GM23338 (cell line): ENCODE measurements around the gene MLEC. TPM values are rescaled to one million over a fixed set of nuclear protein-coding genes. Genes with fewer than 3 reads are reported as not detected.

ENCODE experiments used
- ATAC-seq: fragments of 200-7000 bp; cut with Tn5 transposase; 3 replicates; pipeline ENCODE4 v1.9.1; 2020
- DNase-seq: peaks from one replicate; pipeline ENCODE4 v3.0.0-alpha.2; 2015; ENCODE audit warnings: low spot score
- H2AFZ ChIP-seq: fragments of 200-600 bp; sonication (generic); 2 replicates; pipeline ENCODE4 v1.8.0; 2016; ENCODE audit warnings: antibody characterized with exemption, mild to moderate bottlenecking, moderate library complexity
- H3F3A ChIP-seq: fragments of 200-600 bp; sonication (generic); replicated peaks from 2 replicates; pipeline ENCODE4 v1.8.0; 2017; ENCODE audit warnings: antibody characterized with exemption, mixed run types, low read depth
- H3K27ac ChIP-seq: fragments of 200-600 bp; sonication (generic); 2 replicates; pipeline ENCODE4 v1.6.1; 2016; ENCODE audit warnings: low read depth
- H3K27me3 ChIP-seq: fragments of 200-600 bp; sonication (generic); 2 replicates; pipeline ENCODE4 v1.8.0; 2016; ENCODE audit warnings: mild to moderate bottlenecking, mixed run types, moderate library complexity; ENCODE audit not compliant: insufficient read depth
- H3K36me3 ChIP-seq: fragments of 200-600 bp; sonication (generic); 2 replicates; pipeline ENCODE4 v1.8.0; 2016; ENCODE audit warnings: mild to moderate bottlenecking; ENCODE audit not compliant: insufficient read depth
- H3K4me1 ChIP-seq: fragments of 200-600 bp; sonication (generic); 2 replicates; pipeline ENCODE4 v1.8.0; 2016; ENCODE audit warnings: mild to moderate bottlenecking, moderate library complexity; ENCODE audit not compliant: insufficient read depth
- H3K4me2 ChIP-seq: fragments of 200-600 bp; sonication (generic); 2 replicates; pipeline ENCODE4 v1.7.1; 2017; ENCODE audit warnings: mixed run types
- H3K4me3 ChIP-seq: fragments of 200-600 bp; sonication (generic); 2 replicates; pipeline ENCODE4 v1.6.1; 2016; ENCODE audit warnings: mixed run types
- H3K79me2 ChIP-seq: fragments of 200-600 bp; sonication (generic); replicated peaks from 2 replicates; pipeline ENCODE4 v1.8.0; 2017; ENCODE audit warnings: mild to moderate bottlenecking; ENCODE audit not compliant: insufficient read depth
- H3K9me2 ChIP-seq: fragments of 200-600 bp; sonication (generic); 2 replicates; pipeline ENCODE4 v1.8.0; 2017; ENCODE audit not compliant: insufficient read depth
- H4K20me1 ChIP-seq: fragments of 200-600 bp; sonication (generic); replicated peaks from 2 replicates; pipeline ENCODE4 v1.8.0; 2017; ENCODE audit warnings: mild to moderate bottlenecking; ENCODE audit not compliant: insufficient read depth
- H3K27ac Mint-ChIP-seq: 2 replicates; pipeline ENCODE4 v1.8.0; 2020; ENCODE audit warnings: inconsistent platforms, mild to moderate bottlenecking, moderate library complexity, mixed read lengths
- H3K27me3 Mint-ChIP-seq: 3 replicates; pipeline ENCODE4 v1.8.0; 2022; ENCODE audit warnings: low read depth, mild to moderate bottlenecking, moderate library complexity, mixed read lengths, inconsistent platforms; ENCODE audit not compliant: insufficient read depth, poor library complexity
- H3K36me3 Mint-ChIP-seq: 3 replicates; pipeline ENCODE4 v1.8.0; 2021; ENCODE audit warnings: low read depth, mild to moderate bottlenecking, inconsistent platforms, moderate library complexity, mixed read lengths
- H3K4me1 Mint-ChIP-seq: 3 replicates; pipeline ENCODE4 v1.8.0; 2020; ENCODE audit warnings: mild to moderate bottlenecking, inconsistent platforms, mixed read lengths
- H3K4me3 Mint-ChIP-seq: 3 replicates; pipeline ENCODE4 v1.8.0; 2021; ENCODE audit warnings: moderate library complexity, mild to moderate bottlenecking, inconsistent platforms, mixed read lengths
- H3K9me3 Mint-ChIP-seq: 3 replicates; pipeline ENCODE4 v1.8.0; 2020; ENCODE audit warnings: moderate library complexity, mild to moderate bottlenecking, inconsistent platforms, mixed read lengths
- CREB1 ChIP-seq: fragments of 250-450 bp; sonication (Bioruptor Pico); IDR thresholded peaks from 2 replicates; pipeline ENCODE4 v1.5.0; 2020; ENCODE audit warnings: low read depth, mild to moderate bottlenecking, moderate library complexity
- ETS1 ChIP-seq: IDR thresholded peaks from 2 replicates; pipeline ENCODE4 v1.6.1; 2016; ENCODE audit warnings: antibody characterized with exemption
- EZH2 ChIP-seq: fragments of 200-600 bp; sonication (generic); IDR thresholded peaks from one replicate; pipeline ENCODE4 v1.8.0; 2017; ENCODE audit warnings: antibody characterized with exemption, mild to moderate bottlenecking, low read depth; ENCODE audit not compliant: unreplicated experiment
- EZH2phosphoT487 ChIP-seq: fragments of 200-600 bp; sonication (generic); IDR thresholded peaks from one replicate; pipeline ENCODE4 v1.8.1; 2018; ENCODE audit warnings: antibody characterized with exemption; ENCODE audit not compliant: unreplicated experiment
- JUNB ChIP-seq: IDR thresholded peaks from one replicate; pipeline ENCODE4 v1.6.1; 2016; ENCODE audit warnings: antibody characterized with exemption; ENCODE audit not compliant: unreplicated experiment
- NANOG ChIP-seq: IDR thresholded peaks from 2 replicates; pipeline ENCODE4 v1.6.1; 2016; ENCODE audit warnings: antibody characterized with exemption, borderline replicate concordance
- STAT1 ChIP-seq: IDR thresholded peaks from one replicate; pipeline ENCODE4 v1.6.1; 2016; ENCODE audit warnings: antibody characterized with exemption; ENCODE audit not compliant: unreplicated experiment
- ZNF331 ChIP-seq: fragments of 250-450 bp; sonication (Bioruptor Pico); IDR thresholded peaks from 2 replicates; pipeline ENCODE4 v1.5.0; 2020; ENCODE audit warnings: low read depth, mild to moderate bottlenecking, moderate library complexity
- polyA plus RNA-seq: library from polyadenylated mRNA; unstranded; fragments of >200 nt; fragmentation: Nextera tagmentation; extraction: Ambion mirVana; gene quantifications from 2 replicates; pipeline ENCODE4 v1.2.1, GENCODE V29; 2016
- total RNA-seq: library from RNA; depleted of rRNA; stranded (reverse); fragments of >200 nt; shearing (Covaris generic); gene quantifications from 2 replicates; pipeline ENCODE4 v1.2.3, GENCODE V29; 2014
- TF ChIP-seq, protein P1 (sequence below), 2 experiments: fragments of 200-600 bp in 1 of 2; sonication (generic) in 1 of 2; conservative IDR thresholded peaks; 2 replicates each; pipeline versions ENCODE4 v1.5.1 to v1.6.1; 2016 to 2017; ENCODE audit warnings: antibody characterized with exemption in 2 of 2, low read depth in 2 of 2, mild to moderate bottlenecking in 2 of 2, moderate library complexity in 1 of 2
- TF ChIP-seq, protein P2 (sequence below): fragments of 250-450 bp; sonication (Bioruptor Pico); IDR thresholded peaks from 2 replicates; pipeline ENCODE4 v1.5.0; 2020; ENCODE audit warnings: mild to moderate bottlenecking, moderate library complexity
- TF ChIP-seq, protein P3 (sequence below): IDR thresholded peaks from one replicate; pipeline ENCODE4 v1.6.1; 2018; ENCODE audit warnings: antibody characterized with exemption; ENCODE audit not compliant: unreplicated experiment

The MLEC gene
- total and polyA plus RNA-seq, 2 experiments from 2014 or later = 225 to 264 TPM

DNA sequence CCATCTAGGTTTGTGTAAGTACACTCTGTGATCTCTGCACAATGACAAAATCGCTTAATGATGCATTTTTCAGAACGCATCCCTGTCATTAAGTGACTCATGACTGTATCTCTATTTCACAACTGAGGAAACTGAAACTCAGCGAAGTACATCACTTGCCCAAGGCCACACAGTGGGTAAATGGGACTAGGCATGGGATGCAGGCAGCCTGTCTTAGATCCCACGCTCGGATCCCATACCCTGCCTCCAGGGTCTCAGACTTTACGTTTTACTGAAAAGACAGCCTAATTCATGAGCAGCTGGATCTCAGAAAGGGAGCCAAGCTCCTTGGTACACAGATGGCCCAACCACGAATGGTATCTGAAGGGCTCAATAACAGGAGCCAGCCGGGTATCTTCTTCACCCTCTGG lies 2.4 kb upstream of the MLEC start:
- peaks cover 18% of the 10 kb centered on the region; the same call in 1 of the 2 replicates for H3K4me1 ChIP-seq
- Mint-ChIP-seq H3K27me3 (peaks cover 2% of the 10 kb centered on the region), H3K4me1 (peaks cover 19% of the 10 kb centered on the region), H3K9me3 (no peaks in the 10 kb centered on the region), H3K27ac (no peak overlapping the region), H3K4me3 (no peak overlapping the region), H3K36me3 (no peaks in the 10 kb centered on the region; the same call in 2 of the 3 replicates)
- DNase-seq = no peak
- H3F3A ChIP-seq = peaks cover under 1% of the 10 kb centered on the region; the same call in 1 of the 2 replicates
- no peaks in the 10 kb centered on the region for H3K36me3 ChIP-seq
- H3K9me2 ChIP-seq = no peaks in the 10 kb centered on the region
- no peak for TF ChIP-seq EZH2
- no peak for TF ChIP-seq ETS1
- TF ChIP-seq, protein P1, sequence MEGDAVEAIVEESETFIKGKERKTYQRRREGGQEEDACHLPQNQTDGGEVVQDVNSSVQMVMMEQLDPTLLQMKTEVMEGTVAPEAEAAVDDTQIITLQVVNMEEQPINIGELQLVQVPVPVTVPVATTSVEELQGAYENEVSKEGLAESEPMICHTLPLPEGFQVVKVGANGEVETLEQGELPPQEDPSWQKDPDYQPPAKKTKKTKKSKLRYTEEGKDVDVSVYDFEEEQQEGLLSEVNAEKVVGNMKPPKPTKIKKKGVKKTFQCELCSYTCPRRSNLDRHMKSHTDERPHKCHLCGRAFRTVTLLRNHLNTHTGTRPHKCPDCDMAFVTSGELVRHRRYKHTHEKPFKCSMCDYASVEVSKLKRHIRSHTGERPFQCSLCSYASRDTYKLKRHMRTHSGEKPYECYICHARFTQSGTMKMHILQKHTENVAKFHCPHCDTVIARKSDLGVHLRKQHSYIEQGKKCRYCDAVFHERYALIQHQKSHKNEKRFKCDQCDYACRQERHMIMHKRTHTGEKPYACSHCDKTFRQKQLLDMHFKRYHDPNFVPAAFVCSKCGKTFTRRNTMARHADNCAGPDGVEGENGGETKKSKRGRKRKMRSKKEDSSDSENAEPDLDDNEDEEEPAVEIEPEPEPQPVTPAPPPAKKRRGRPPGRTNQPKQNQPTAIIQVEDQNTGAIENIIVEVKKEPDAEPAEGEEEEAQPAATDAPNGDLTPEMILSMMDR (conservative IDR thresholded peaks at IDR 0.05; ENCODE audit: low read depth in 2 of 2) = no peak
- no peak for TF ChIP-seq NANOG
- TF ChIP-seq, protein P2, sequence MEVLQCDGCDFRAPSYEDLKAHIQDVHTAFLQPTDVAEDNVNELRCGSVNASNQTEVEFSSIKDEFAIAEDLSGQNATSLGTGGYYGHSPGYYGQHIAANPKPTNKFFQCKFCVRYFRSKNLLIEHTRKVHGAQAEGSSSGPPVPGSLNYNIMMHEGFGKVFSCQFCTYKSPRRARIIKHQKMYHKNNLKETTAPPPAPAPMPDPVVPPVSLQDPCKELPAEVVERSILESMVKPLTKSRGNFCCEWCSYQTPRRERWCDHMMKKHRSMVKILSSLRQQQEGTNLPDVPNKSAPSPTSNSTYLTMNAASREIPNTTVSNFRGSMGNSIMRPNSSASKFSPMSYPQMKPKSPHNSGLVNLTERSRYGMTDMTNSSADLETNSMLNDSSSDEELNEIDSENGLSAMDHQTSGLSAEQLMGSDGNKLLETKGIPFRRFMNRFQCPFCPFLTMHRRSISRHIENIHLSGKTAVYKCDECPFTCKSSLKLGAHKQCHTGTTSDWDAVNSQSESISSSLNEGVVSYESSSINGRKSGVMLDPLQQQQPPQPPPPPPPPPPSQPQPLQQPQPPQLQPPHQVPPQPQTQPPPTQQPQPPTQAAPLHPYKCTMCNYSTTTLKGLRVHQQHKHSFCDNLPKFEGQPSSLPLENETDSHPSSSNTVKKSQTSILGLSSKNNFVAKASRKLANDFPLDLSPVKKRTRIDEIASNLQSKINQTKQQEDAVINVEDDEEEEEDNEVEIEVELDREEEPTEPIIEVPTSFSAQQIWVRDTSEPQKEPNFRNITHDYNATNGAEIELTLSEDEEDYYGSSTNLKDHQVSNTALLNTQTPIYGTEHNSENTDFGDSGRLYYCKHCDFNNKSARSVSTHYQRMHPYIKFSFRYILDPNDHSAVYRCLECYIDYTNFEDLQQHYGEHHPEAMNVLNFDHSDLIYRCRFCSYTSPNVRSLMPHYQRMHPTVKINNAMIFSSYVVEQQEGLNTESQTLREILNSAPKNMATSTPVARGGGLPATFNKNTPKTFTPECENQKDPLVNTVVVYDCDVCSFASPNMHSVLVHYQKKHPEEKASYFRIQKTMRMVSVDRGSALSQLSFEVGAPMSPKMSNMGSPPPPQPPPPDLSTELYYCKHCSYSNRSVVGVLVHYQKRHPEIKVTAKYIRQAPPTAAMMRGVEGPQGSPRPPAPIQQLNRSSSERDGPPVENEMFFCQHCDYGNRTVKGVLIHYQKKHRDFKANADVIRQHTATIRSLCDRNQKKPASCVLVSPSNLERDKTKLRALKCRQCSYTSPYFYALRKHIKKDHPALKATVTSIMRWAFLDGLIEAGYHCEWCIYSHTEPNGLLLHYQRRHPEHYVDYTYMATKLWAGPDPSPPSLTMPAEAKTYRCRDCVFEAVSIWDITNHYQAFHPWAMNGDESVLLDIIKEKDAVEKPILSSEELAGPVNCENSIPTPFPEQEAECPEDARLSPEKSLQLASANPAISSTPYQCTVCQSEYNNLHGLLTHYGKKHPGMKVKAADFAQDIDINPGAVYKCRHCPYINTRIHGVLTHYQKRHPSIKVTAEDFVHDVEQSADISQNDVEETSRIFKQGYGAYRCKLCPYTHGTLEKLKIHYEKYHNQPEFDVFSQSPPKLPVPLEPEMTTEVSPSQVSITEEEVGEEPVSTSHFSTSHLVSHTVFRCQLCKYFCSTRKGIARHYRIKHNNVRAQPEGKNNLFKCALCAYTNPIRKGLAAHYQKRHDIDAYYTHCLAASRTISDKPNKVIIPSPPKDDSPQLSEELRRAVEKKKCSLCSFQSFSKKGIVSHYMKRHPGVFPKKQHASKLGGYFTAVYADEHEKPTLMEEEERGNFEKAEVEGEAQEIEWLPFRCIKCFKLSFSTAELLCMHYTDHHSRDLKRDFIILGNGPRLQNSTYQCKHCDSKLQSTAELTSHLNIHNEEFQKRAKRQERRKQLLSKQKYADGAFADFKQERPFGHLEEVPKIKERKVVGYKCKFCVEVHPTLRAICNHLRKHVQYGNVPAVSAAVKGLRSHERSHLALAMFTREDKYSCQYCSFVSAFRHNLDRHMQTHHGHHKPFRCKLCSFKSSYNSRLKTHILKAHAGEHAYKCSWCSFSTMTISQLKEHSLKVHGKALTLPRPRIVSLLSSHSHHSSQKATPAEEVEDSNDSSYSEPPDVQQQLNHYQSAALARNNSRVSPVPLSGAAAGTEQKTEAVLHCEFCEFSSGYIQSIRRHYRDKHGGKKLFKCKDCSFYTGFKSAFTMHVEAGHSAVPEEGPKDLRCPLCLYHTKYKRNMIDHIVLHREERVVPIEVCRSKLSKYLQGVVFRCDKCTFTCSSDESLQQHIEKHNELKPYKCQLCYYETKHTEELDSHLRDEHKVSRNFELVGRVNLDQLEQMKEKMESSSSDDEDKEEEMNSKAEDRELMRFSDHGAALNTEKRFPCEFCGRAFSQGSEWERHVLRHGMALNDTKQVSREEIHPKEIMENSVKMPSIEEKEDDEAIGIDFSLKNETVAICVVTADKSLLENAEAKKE (CRISPR knock-in tag) = no peak
- no peak for TF ChIP-seq STAT1
- no peak for TF ChIP-seq ZNF331 (CRISPR knock-in tag)
- TF ChIP-seq JUNB = no peak
- TF ChIP-seq EZH2phosphoT487 = no peak
- TF ChIP-seq CREB1 (CRISPR knock-in tag) = no peak
- TF ChIP-seq, protein P3, sequence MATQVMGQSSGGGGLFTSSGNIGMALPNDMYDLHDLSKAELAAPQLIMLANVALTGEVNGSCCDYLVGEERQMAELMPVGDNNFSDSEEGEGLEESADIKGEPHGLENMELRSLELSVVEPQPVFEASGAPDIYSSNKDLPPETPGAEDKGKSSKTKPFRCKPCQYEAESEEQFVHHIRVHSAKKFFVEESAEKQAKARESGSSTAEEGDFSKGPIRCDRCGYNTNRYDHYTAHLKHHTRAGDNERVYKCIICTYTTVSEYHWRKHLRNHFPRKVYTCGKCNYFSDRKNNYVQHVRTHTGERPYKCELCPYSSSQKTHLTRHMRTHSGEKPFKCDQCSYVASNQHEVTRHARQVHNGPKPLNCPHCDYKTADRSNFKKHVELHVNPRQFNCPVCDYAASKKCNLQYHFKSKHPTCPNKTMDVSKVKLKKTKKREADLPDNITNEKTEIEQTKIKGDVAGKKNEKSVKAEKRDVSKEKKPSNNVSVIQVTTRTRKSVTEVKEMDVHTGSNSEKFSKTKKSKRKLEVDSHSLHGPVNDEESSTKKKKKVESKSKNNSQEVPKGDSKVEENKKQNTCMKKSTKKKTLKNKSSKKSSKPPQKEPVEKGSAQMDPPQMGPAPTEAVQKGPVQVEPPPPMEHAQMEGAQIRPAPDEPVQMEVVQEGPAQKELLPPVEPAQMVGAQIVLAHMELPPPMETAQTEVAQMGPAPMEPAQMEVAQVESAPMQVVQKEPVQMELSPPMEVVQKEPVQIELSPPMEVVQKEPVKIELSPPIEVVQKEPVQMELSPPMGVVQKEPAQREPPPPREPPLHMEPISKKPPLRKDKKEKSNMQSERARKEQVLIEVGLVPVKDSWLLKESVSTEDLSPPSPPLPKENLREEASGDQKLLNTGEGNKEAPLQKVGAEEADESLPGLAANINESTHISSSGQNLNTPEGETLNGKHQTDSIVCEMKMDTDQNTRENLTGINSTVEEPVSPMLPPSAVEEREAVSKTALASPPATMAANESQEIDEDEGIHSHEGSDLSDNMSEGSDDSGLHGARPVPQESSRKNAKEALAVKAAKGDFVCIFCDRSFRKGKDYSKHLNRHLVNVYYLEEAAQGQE = no peak
- no peak for ATAC-seq
- no peak overlapping the region for H3K27ac ChIP-seq
- H3K4me2 ChIP-seq = no peak overlapping the region
- H3K27me3 ChIP-seq = no peaks in the 10 kb centered on the region
- H3K4me3 ChIP-seq = no peak overlapping the region
- 0 out of 2 replicates have a peak overlapping the region, but pooled peaks have one; percentile 7 for H2AFZ ChIP-seq
- H3K79me2 ChIP-seq = peaks cover 23% of the 10 kb centered on the region
- H4K20me1 ChIP-seq = peaks cover 12% of the 10 kb centered on the region; the same call in 1 of the 2 replicates
